Stimulated activated CD4-positive, alpha-beta T cell treated with anti-CD3 and anti-CD28 coated beads, Interleukin-12 subunit alpha, Interleukin-12 subunit beta, amount 100 ng/mL, for 4 hours (primary cell): ENCODE data around the gene GPR32.
"Not testable (repeated sequence)": the region's sequence is repeated elsewhere in the genome, so short reads cannot be mapped to it uniquely, and the experiment has no call there.

ENCODE experiments used
- DNase-seq: peaks from one replicate; pipeline ENCODE4 v3.0.0-alpha.2; 2020

Gene GPR32

GRCh38 chr19:50770164-50770563 is at the start of gene GPR32:
Gene GPR32, plus strand, starts transcription at chr19:50770464. Its CDS starts 137 bp downstream, at chr19:50770601.
- not testable (repeated sequence) for DNase-seq

GRCh38 chr19:50720921-50721381 is 49.3 kb upstream of the GPR32 start:
- no peak for DNase-seq

- DNase-seq = no peak
Observed at GRCh38 chr19:50721441-50722137, 48.7 kb upstream of the GPR32 start.

GRCh38 chr19:50722201-50723013 is 47.9 kb upstream of the GPR32 start:
- DNase-seq = no peak

- DNase-seq = no peak
Observed at GRCh38 chr19:50723069-50723468, 47.2 kb upstream of the GPR32 start, which contains the start of gene CLEC11A. Gene CLEC11A, plus strand, starts transcription at chr19:50723364. Its CDS starts 162 bp downstream, at chr19:50723526.

GRCh38 chr19:50723735-50724521 is 46.3 kb upstream of the GPR32 start:
- DNase-seq = no peak

GRCh38 chr19:50724522-50725217 is 45.6 kb upstream of the GPR32 start:
- DNase-seq = peak; percentile 90

- no peak for DNase-seq
Observed at GRCh38 chr19:50725218-50725910, 44.9 kb upstream of the GPR32 start.

- DNase-seq = no peak
Observed at GRCh38 chr19:50725911-50726230, 44.4 kb upstream of the GPR32 start.

GRCh38 chr19:50728084-50728737 is 42.1 kb upstream of the GPR32 start:
- DNase-seq = peak; percentile 74

GRCh38 chr19:50729894-50730293 is 40.4 kb upstream of the GPR32 start:
- DNase-seq = no peak

GRCh38 chr19:50735869-50736268 is 34.4 kb upstream of the GPR32 start:
- no peak for DNase-seq

- no peak for DNase-seq
Observed at GRCh38 chr19:50736338-50736737, 33.9 kb upstream of the GPR32 start.

- DNase-seq = no peak
Observed at GRCh38 chr19:50739132-50739913, 30.9 kb upstream of the GPR32 start.

GRCh38 chr19:50739914-50740426 is 30.3 kb upstream of the GPR32 start:
- DNase-seq = no peak

GRCh38 chr19:50741179-50741933 is 28.9 kb upstream of the GPR32 start:
- DNase-seq = no peak

- DNase-seq = no peak
Observed at GRCh38 chr19:50743537-50743936, 26.7 kb upstream of the GPR32 start.

- DNase-seq = no peak
Observed at GRCh38 chr19:50745221-50745620, 25.0 kb upstream of the GPR32 start.

- DNase-seq = not testable (repeated sequence)
Observed at GRCh38 chr19:50747141-50747540, 23.1 kb upstream of the GPR32 start.

GRCh38 chr19:50749490-50749889 is 20.8 kb upstream of the GPR32 start:
- no peak for DNase-seq
